GM21423 (cell line): ENCODE measurements around the gene SNN.

Source experiments
- ATAC-seq: cut with Tn5 transposase; IDR thresholded peaks from one replicate; pipeline ENCODE4 v1.9.1; 2021; ENCODE audit warnings: mild to moderate bottlenecking, moderate library complexity; ENCODE audit not compliant: unreplicated experiment

Gene SNN

DNA sequence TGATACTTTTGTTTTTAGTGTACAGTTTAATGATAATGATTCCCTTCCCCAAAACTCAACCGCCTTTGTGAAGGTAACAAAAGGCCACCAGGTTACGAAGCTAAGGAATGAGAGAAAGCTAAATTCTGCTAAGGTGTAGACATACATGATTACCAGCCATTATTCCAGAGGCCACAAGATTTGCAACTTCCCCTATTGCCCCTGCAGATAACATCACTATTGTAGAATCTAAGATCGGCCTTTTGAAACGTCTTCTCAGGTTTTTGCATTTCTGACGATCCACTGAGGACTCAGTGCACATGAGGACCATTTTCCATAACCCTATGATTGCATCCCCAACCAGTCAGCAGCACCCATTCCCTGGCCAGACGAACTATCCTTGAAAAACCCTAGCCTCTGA lies 33.9 kb upstream of the SNN start:
- no peak for ATAC-seq

DNA sequence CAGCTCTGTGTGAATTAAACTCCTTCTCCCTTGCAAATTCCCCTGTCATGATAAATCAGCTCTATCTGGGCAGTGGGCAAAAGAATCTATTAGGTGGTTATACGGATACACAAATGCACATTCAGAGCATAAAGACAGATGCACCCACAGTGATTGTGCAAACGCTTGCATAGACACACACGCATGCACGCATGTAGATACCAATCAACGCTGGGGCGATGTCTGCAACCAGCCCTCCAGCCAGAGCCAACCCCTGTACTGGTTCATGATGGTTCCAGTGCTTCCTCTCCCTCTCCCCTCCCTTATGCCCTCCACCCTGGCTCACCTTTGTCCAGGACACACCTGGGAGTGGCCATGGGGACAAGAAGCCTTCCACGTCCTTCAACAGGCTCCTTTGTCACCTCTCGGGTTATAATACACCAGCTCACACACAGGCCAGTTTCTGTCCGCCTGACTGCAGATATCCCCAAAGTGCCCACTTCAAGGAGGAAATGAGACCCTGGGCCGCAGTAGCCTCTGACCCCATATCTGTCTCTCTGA lies 33.1 kb upstream of the SNN start:
- no peak for ATAC-seq

DNA sequence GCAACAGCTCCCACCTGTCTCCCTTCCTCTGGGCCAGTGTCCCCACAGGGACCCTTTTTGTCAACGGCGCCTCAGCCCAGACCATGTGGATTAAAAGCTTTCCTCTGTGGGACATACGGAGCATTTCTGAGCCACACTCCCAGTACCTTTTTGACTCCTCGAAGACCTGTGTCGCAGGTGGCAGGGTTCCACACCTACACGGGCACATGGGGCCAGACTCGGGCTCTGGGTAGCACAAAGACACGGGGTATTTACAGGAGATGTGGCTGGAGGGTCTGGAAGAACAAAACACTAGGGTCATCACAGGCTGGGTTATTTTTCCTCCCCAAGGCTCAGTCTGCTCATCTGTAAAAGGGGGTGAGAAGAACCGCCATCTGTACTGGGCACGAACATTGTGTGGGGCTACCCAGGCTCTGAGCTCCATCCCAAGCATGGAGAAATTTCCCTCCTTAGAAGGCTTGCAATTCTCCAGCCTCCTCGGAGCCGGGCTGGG lies 32.5 kb upstream of the SNN start:
- no peak for ATAC-seq

DNA sequence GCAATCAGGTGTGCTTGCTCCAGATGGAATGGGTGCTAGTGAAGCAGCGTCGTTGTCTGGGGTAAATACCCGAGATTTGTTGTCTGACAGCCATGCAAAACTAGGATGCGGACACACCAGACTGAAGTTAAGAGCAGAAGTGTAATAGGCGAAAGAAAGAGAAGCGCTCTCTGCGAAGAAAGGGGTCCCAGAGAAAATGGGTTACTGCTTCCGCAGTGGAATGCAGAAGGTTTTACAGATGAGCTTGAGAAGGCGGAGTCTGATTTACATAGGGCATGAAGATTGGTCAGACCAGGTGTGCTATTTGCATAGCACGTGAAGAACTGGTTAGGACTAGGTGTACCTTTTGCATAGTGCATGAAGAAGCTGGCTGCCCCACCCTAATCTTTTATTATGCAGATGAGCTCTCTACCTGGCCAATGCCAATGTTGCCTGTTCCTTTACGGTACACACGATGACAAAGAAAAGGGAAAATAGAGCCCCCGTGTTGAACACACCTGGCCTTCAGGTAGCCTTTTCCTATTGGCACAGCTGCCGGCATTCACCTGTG lies 32.0 kb upstream of the SNN start:
- no peak for ATAC-seq

DNA sequence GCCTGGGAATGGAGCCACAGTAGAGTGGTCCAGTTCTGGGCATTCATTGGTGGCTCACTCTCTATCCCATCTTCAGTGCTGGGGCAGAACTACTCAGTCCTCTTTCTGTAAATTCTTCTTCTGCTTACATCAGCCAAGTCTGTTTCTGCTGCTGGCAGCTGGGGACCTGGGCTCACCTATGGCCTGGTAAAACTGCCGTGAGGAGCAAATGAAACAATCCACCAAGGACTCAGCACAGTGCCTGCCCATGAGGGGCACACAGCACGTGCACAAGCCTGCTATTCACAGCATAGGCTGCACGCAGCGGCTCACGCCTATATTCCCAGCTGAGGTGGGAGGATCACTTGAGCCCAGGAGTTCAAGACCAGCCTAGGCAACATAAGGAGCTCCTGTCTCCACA lies 30.9 kb upstream of the SNN start:
- no peak for ATAC-seq

DNA sequence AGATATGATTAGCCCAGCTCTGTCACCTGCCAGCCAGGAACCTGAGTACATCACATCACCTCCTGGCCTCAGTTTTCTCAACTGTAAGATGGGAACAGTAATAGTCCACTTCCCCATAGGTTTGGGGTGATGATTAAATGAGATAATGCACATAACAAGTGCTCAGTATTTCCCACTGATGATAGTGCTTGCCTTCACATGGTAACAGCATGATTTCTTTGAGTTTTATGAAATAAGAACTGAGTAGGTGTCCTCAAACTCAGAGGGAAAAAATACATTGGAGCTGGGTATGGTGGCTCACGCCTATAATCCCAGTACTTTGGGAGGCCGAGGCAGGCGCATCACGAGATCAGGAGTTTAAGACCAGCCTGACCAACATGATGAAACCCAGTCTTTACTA lies 30.1 kb upstream of the SNN start:
- ATAC-seq = no peak

DNA sequence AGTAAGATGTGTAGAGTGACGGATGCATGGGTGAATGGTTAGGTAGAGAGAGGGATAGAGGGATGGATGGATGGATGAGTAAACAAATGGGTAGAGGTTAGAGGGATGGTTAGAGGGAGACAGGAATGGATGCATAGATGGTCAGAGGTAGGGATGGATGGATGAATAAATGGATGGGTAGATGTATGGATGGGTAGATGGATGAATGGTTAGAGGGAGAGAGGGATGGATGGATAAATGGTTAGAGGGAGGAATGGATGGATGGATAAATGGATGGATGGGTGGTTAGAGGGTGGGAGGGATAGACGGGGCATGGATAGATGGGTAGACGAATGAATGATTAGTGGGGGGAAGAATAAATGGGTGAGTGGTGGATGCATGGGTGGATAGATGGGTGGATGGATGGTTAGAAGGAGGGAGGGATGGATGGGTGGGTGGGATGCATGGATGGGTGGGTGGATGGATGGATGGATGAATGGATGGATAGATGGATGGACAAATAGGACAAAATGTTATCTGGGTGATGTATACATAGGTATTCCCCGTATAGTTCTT lies 29.2 kb upstream of the SNN start:
- no peak for ATAC-seq

DNA sequence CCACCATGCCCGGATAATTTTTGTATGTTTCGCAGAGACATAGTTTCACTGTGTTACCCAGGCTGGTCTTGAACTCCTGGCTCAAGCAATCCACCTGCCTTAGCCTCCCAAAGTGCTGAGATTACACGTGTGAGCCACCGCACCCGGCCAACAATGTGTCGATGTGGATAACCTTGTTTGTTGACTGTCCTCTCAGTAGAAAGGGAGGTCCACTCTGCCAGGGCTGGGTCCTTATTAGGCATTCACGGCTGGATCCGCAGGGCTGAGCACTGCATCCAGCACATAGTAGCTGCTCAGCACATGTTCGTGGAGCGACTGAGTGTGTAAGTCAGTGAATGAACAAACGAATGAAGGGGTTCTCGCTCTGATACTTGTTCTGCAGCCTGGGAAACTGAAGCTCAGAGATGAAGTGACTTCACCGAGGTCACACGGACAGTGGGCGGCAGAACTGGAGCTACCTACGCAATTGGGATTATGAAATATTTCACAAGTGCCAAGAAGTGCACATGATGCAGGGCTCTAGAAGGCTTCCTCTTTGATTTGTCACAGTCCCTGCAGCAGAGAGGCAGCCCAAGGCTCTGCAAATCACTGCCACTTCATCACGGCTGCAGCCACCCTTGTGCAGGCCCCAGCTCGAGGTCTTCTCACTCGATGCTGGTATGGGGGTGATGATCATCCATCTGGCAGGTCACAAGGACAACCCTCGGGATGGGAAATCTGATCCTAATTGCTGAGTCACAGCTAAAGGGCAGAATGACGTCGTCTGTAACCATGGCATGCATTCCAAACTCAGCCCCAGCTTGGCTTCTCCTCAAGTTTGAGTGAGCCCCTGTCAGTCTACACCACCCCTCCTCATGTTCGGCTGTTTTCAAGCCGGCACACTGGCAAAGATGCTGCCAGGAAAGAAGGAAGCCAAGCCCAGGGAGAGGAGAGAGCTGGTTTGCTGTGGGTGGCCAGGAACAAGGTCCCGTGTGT lies 28.0 kb upstream of the SNN start:
- ATAC-seq = no peak

DNA sequence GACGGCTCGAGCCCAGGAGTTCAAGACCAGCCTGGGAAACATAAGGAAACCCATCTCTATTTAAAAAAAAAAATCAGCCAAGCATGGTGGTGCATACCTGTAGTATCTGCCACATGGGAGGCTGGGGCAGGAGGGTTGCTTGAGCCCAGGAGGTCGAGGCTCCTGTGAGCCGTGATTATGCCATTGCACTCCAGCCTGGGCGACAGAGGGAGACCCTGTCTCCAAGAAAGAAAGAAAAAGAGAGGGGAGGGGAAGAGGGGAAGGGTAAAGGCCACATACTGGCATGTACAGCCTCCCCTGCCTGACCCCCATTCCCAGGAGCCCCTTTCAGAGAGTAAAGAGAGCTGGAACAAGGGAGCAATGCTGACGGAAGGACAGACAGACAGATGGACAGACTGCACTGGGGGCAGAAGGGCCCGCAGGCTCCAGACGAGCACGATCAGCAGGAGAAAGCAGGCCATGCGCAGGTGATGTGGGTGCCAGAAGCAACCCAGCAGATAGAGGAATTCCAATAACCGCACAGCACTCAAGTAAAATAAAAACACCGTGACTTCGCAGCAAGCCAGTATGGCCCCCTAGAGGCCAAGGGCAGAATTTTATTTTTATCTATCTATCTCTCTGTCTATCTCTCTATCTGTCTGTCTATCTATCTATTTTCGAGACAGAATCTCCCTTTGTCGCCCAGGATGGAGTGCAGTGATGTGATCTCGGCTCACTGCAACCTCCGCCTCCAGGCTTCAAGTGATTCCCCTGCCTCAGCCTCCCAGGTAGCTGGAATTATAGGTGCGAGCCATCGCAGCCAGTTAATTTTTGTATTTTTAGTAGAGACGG lies 27.1 kb upstream of the SNN start:
- no peak for ATAC-seq

DNA sequence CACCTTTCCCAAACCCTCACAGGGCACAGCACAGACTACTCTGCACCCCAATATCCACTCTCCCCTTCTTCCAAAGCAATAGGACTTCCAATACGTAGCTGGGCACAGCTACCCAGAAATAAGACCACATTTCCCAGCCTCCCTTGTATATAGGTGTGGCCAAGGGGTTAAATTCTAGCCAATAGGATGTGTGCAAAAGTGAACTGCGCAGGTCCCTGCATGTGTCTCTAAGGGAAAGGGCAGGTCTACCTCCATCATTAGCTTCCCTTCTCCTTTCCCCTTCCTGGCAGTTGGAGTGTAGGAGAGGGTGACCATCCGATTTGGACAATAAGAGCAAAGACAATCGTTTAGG lies 25.5 kb upstream of the SNN start:
- ATAC-seq = no peak

DNA sequence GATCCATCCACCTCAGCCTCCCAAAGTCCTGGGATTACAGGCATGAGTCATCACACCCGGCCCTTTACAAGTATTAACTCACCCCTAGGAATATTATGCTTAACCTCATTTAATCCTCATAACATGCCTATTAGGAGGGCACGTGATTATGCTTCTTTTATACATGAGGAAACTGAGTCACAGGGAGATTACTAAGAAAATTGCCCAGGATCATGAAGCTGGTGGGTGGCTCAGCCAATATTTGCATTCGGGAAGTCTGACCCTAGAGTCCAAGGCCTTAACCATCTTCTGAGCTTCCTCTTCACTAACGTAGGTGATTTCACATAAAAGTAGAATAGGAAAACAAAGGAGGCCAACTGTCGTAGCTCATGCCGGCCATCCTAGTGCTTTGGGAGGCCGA lies 19.0 kb upstream of the SNN start:
- no peak for ATAC-seq

DNA sequence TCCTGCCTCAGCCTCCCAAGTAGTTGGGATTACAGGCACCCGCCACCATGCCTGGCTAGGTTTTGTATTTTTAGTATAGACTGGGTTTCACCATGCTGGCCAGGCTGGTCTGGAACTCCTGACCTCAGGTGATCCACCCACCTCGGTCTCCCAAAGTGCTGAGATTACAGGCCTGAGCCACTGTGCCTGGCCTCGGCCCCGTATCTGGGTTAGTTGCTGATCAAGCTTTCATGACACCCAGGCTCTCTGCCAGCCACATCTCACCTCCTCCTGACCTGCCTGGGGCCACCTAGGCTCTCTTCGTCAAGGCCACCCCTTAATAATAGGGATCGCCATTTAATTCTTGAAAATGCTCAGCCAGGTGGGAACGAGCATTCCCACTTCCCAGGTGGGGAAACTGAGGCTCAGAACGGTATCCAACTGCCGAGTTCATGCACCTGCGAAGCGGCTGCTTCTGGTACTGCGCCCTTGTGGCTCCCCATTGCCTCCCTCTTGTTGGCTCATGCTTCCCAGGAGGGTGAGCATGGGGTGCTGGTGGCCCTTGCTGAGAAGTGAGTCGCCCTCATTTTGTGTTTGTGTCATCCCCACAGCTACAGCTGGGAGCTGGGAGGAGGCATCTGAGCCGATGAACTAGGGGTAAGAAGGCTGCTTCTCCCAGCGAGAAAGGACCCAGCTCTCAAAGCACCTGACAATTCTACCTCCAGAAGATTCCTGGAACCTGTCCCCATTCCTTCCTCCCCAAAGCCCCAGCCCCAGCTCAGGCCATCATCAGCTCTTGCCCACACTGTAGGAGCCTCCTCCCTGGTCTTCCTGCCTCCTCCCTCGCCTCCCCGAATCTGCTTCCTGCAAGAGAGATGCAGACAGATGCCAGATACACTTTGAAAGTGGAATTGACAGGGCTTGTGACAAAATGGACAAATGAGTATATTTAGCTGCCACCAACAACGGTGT lies 17.3 kb upstream of the SNN start:
- no peak for ATAC-seq

DNA sequence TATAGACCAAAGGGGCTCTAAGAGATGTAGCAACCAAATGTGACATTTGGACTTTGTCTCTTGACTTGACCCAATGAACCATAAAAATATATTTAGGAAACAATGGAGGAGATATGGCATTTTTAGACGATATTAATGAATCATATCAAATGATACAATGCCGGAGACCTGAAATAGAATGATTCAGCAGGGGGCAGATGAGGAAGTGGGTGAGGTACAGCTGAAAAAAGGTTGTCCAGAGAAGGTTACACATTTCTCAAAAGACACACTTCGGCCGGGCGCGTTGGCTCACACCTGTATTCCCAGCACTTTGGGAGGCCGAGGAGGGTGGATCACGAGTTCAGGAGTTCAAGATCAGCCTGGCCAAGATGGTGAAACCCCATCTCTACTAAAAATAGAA lies 16.5 kb upstream of the SNN start:
- no peak for ATAC-seq

DNA sequence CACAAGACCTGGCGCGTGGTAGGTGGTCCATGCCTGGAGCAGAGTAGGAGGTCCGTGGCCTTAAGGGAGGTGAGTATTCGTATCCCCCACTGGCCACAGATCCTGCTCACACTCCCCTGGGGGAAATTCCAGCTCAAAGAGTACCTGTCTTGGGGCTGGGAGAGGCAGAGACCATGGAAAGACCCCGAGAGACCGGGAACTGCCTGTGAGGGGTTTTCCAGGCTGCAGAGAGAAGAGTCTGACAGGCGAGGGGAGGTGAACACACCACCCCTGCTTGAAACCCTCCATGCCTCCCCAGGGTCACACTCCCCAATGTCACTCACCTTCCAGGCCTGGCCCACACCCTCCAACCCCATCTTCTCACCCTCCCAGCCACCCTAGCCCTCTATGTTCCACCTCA lies 12.6 kb upstream of the SNN start:
- no peak for ATAC-seq

DNA sequence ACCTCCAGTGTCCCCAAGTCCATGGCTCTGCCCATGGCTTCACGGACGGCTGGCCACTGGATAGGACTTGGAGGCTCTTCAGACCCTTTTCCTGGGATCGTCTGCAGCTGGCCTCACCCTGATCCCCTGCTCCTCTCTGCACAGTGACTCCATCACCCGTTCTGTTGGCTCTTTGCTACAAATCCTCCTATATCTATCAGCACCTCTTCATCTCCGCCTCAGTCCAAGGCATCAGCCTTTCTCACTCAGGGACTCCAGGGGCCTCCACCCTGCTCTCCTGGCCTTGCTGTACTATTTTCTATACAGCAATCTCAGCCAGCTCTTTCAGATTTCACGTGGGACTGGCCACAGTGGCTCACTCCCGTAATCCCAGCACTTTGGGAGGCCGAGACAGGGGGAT lies 10.7 kb upstream of the SNN start:
- no peak for ATAC-seq

DNA sequence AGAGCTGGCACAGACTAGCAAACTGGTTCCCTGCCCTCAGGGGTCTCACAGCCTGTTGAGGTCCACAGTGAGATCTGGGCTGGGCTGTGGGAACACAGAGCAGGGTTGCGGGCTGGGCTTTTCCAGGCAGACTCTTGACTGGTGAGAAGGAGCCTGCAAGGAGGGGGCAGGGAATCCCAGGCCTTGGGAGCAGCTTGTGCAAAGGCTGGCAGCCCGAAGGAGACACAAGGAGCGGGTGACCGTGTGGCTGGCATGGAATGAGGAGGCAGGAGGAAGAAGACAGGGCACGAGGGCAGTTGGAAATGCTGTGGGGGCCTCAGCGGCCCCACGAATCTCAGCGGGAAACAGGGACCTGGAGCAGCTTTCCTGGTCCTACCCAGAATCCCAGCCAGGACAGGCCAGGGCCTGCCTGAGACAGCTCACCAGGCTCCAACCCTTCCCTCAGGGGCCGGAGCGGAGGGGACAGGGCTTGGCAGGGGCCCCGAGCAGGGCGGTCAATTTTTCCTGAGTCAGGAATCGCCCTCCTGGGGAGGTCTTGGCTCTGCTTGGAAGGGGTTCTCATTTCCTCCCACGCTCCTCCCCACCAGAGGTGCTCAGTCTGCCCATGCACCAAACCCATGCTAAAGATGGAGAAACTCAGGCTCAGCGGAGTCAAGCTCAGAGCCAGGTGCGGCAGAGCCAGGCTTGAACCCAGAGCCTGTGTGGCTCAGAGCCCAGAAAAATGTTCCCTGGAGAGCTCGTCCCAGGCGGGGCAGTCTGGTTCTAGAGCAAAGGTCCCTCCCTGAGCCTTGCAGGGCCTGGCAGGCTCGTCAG lies 9.2 kb upstream of the SNN start:
- no peak for ATAC-seq

DNA sequence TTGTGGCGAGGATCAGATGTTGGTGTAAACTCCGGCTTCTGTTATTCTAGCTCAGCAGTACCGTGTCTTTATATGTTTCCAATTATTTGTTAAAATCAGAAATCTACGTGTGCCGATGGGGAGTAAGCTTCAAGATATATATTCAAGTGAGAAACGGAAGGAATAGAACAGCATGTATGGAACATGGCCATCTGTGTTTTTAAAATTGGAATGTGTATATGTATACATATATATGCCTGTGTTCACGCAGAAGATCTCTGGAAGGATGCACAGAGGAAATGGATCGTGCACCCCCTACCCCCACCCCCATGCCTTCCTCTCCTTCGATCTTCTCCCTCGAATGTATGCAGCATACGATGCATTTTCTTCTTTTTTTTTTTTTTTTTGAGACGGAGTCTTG lies 7.7 kb upstream of the SNN start:
- no peak for ATAC-seq

DNA sequence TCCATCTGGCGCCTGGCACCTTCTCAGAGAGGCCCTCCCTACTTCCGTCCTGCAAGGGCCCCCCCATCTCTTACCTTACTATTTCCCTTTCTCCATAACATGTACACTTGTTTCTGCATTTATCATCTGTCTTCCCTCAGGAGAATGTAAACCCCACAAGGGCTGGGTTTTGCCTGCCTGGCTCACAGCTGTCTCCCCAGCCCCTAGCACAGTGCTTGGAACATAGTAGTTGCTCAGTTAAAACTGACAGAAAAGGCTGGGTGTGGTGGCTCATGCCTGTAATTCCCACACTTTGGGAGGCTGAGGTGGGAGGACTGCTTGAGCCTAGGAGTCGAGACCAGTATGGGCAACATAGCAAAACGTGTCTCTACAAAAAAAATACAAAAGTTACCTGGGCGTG lies 5.7 kb upstream of the SNN start:
- ATAC-seq = no peak

DNA sequence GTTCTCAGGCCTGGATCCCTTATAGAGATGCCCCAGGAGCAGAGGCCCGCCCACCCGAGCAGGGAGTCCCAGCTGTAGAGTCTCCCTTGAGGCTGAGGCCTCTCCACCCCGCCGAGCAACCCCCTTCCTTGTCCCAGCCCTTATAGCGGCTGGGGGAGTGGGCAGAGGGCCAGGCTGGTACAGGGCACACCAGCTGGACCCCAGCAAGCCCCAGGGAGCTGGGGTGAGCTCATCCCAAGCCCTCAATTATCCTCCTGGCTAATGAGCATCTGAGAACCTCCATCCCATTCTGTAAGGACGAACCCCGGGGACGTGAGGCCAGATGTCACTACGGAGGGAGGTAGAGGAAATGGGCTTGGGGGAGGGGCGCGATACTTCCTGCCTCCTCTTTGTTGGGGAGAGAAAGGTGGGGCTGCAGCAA lies 3.2 kb upstream of the SNN start:
- no peak for ATAC-seq
